Lung (tissue), 12 donors: ENCODE results near the gene HECTD1. TPM values are rescaled to one million over a fixed set of nuclear protein-coding genes. Genes with fewer than 3 reads are reported as not detected.

ENCODE experiments used
- ATAC-seq: fragments of 200-7000 bp; cut with Tn5 transposase; one replicate; pipeline ENCODE4 v1.9.1; 2020; ENCODE audit warnings: moderate number of reproducible peaks; ENCODE audit not compliant: insufficient read depth, low FRiP score
- DNase-seq, 3 donors: peaks; one replicate each; pipeline ENCODE4 v3.0.0-alpha.2; 2013 to 2017
- H3K27ac ChIP-seq, 2 donors: one replicate each; pipeline ENCODE4 v1.5.1; 2013; ENCODE audit warnings: mild to moderate bottlenecking in 2 of 2, moderate library complexity in 2 of 2, control low read depth in 1 of 2, inconsistent platforms in 1 of 2, low read depth in 1 of 2, low read length in 1 of 2
- H3K27me3 ChIP-seq, 3 donors: one replicate each; pipeline ENCODE4 v1.5.1; 2013; ENCODE audit warnings: low read length in 2 of 3; ENCODE audit not compliant: control insufficient read depth in 3 of 3, insufficient read depth in 3 of 3
- H3K36me3 ChIP-seq, 4 donors: one replicate each; pipeline ENCODE4 v1.5.1; 2013; ENCODE audit warnings: low read length in 4 of 4, mild to moderate bottlenecking in 1 of 4, moderate library complexity in 1 of 4; ENCODE audit not compliant: control insufficient read depth in 4 of 4, insufficient read depth in 4 of 4
- H3K4me1 ChIP-seq, 5 donors: one replicate each; pipeline ENCODE4 v1.5.1; 2013; ENCODE audit warnings: low read length in 5 of 5, mild to moderate bottlenecking in 2 of 5, moderate library complexity in 1 of 5; ENCODE audit not compliant: control insufficient read depth in 5 of 5, insufficient read depth in 5 of 5
- H3K4me3 ChIP-seq: one replicate; pipeline ENCODE4 v1.5.1; 2013; ENCODE audit warnings: mild to moderate bottlenecking, control low read depth, moderate library complexity
- H3K9ac ChIP-seq, 2 donors: one replicate each; pipeline ENCODE4 v1.5.1; 2013; ENCODE audit warnings: low read length in 2 of 2, control low read depth in 1 of 2; ENCODE audit not compliant: insufficient read depth in 1 of 2
- H3K9me3 ChIP-seq, 4 donors: one replicate each; pipeline ENCODE4 v1.5.1; 2013; ENCODE audit warnings: low read length in 3 of 4, mild to moderate bottlenecking in 1 of 4, moderate library complexity in 1 of 4; ENCODE audit not compliant: control insufficient read depth in 4 of 4, insufficient read depth in 3 of 4
- CTCF ChIP-seq: IDR thresholded peaks from 2 replicates; pipeline ENCODE4 v1.5.1; 2012; ENCODE audit warnings: mild to moderate bottlenecking; ENCODE audit errors: control extremely low read depth, extremely low read depth
- WGBS, 2 donors: extraction: QIAGEN DNeasy Blood & Tissue Kit; methylation state at CpG; one replicate each; pipeline ENCODE4 v1.1.7; 2013; 5-methylcytosine and 5-hydroxymethylcytosine counted together
- polyA plus RNA-seq, 2 donors: library from polyadenylated mRNA; stranded (reverse); fragments of 200-250 nt; gene quantifications; one replicate each; pipeline ENCODE4 v1.2.1, GENCODE V29; 2013
- total RNA-seq, 2 donors: library from RNA; depleted of rRNA in 1 of 2; stranded (reverse); fragments of >200 nt in 1 of 2; gene quantifications; one replicate each; pipeline ENCODE4 v1.2.1, GENCODE V29; 2014 to 2021
- donor health status: control.
- donor health status: control.
- donor health status: Bipolar disorder and iron deficiency.
- donor health status: healthy.
- donor health status: DM: yes; HTN: yes; CAD: no.

The HECTD1 gene
- total and polyA plus RNA-seq, 4 donors: 44.8 to 399 (median 97.9) TPM

- WGBS, 2 donors: 93 to 96% methylated on average over 12 of the region's 12 CpGs
- no peak for DNase-seq
Observed at GRCh38 chr14:31154956-31155355, 52.6 kb downstream of the HECTD1 start.

GRCh38 chr14:31142455-31143087, 65.0 kb downstream of the HECTD1 start:
- Histone ChIP-seq H3K27me3 (no peaks in the 10 kb centered on the region), H3K4me3 (no peak overlapping the region), H3K36me3 (peaks cover 21 to 55% (median 30%) of the 10 kb centered on the region in 4 donors), H3K9ac (no peak overlapping the region), H3K4me1 (no peaks in the 10 kb centered on the region), H3K27ac (no peak overlapping the region), H3K9me3 (no peaks in the 10 kb centered on the region)
- ATAC-seq (no peak), DNase-seq (no peak)
- no peak for TF ChIP-seq CTCF
- 91 to 93% methylated on average over 11 of the region's 11 CpGs for WGBS, 2 donors

More at GRCh38 chr14:31154956-31155355, 52.6 kb downstream of the HECTD1 start:
- H3K4me3 ChIP-seq: no peak overlapping the region
- no peaks in the 10 kb centered on the region for H3K4me1 ChIP-seq
- no peak for ATAC-seq
- no peaks in the 10 kb centered on the region for H3K27me3 ChIP-seq
- H3K9me3 ChIP-seq: no peaks in the 10 kb centered on the region
- H3K36me3 ChIP-seq: peaks cover 16 to 44% (median 19%) of the 10 kb centered on the region in 4 donors
- no peak overlapping the region for H3K27ac ChIP-seq
- no peak for TF ChIP-seq CTCF
- H3K9ac ChIP-seq: no peak overlapping the region

GRCh38 chr14:31139301-31139847, 68.2 kb downstream of the HECTD1 start:
- Histone ChIP-seq H3K36me3 (peaks cover 18 to 56% (median 26%) of the 10 kb centered on the region in 4 donors), H3K4me1 (no peaks in the 10 kb centered on the region), H3K9ac (no peak overlapping the region), H3K27me3 (no peaks in the 10 kb centered on the region), H3K9me3 (no peaks in the 10 kb centered on the region), H3K4me3 (no peak overlapping the region), H3K27ac (no peak overlapping the region)
- ATAC-seq (no peak), DNase-seq (no peak)
- 97 to 98% methylated on average over 4 of the region's 4 CpGs for WGBS, 2 donors
- TF ChIP-seq CTCF: no peak

GRCh38 chr14:31138301-31138700, 69.3 kb downstream of the HECTD1 start:
- H3K4me1 ChIP-seq: no peaks in the 10 kb centered on the region
- TF ChIP-seq CTCF: no peak
- peaks cover 19 to 48% (median 23%) of the 10 kb centered on the region in 4 donors for H3K36me3 ChIP-seq
- DNase-seq (no peak), ATAC-seq (no peak)
- no peaks in the 10 kb centered on the region for H3K27me3 ChIP-seq
- no peaks in the 10 kb centered on the region for H3K9me3 ChIP-seq
- H3K4me3 ChIP-seq: no peak overlapping the region
- no peak overlapping the region for H3K9ac ChIP-seq
- H3K27ac ChIP-seq: no peak overlapping the region
- 70 to 71% methylated on average over 2 of the region's 2 CpGs for WGBS, 2 donors
